B cell (primary cell): ENCODE data around the gene MCM10. TPM values are rescaled to one million over a fixed set of nuclear protein-coding genes. Genes with fewer than 3 reads are reported as not detected.

Source experiments
- ATAC-seq: fragments of 200-7000 bp; cut with Tn5 transposase; one replicate; pipeline ENCODE4 v1.10.0; 2021; ENCODE audit warnings: low read depth, mild to moderate bottlenecking, moderate number of reproducible peaks, moderate library complexity
- CTCF ChIA-PET: fragments of 350-600 bp; sonication (Branson Sonifier 250); formaldehyde crosslinking; loops from one replicate; lab custom pipeline; 2021; ENCODE audit warnings: antibody characterized with exemption, inconsistent platforms; lab: Charles Lee
- POLR2A ChIA-PET: fragments of 350-600 bp; sonication (Branson Sonifier 250); formaldehyde crosslinking; loops from one replicate; lab custom pipeline; 2021; ENCODE audit warnings: antibody characterized with exemption; lab: Charles Lee
- DNase-seq: peaks from one replicate; pipeline ENCODE4 v3.0.0; 2013
- H2AFZ ChIP-seq: 2 replicates; pipeline ENCODE4 v1.6.1; 2012; ENCODE audit warnings: mild to moderate bottlenecking, low read depth, low read length; ENCODE audit not compliant: insufficient read depth, poor library complexity, severe bottlenecking
- H3K27ac ChIP-seq, 2 donors: 1 replicate in 1 of 2; 2 replicates in 1 of 2; pipeline ENCODE4 v1.5.1; 2012 to 2013; ENCODE audit warnings: low read length in 2 of 2, mild to moderate bottlenecking in 2 of 2, moderate library complexity in 1 of 2
- H3K27me3 ChIP-seq, 4 experiments: fragments of 200-600 bp in 1 of 4; sonication (generic) in 1 of 4; replicated peaks in 1 of 4; 1 replicate in 2 of 4; 2 replicates in 2 of 4; pipeline versions ENCODE4 v1.6.1 to v1.7.0; 2013 to 2016; ENCODE audit warnings: low read length in 3 of 4, mild to moderate bottlenecking in 2 of 4, mixed read lengths in 1 of 4, moderate library complexity in 1 of 4; ENCODE audit not compliant: insufficient read depth in 4 of 4, control insufficient read depth in 3 of 4; ENCODE audit errors: control extremely low read depth in 1 of 4
- H3K36me3 ChIP-seq, 2 experiments: replicated peaks in 1 of 2; 1 replicate in 1 of 2; 2 replicates in 1 of 2; pipeline versions ENCODE4 v1.6.1 to v1.7.1; 2013; ENCODE audit warnings: low read length in 1 of 2; ENCODE audit not compliant: insufficient read depth in 2 of 2, control insufficient read depth in 1 of 2; ENCODE audit errors: control extremely low read depth in 1 of 2, extremely low read depth in 1 of 2
- H3K4me1 ChIP-seq, 2 donors: fragments of 200-600 bp in 1 of 2; sonication (generic) in 1 of 2; 1 replicate in 1 of 2; 2 replicates in 1 of 2; pipeline versions ENCODE4 v1.5.1 to v1.6.1; 2013 to 2017; ENCODE audit warnings: low read length in 2 of 2; ENCODE audit not compliant: control insufficient read depth in 2 of 2, insufficient read depth in 2 of 2
- H3K4me2 ChIP-seq: replicated peaks from 2 replicates; pipeline ENCODE3; 2012; ENCODE audit warnings: mild to moderate bottlenecking, low read depth, low read length; ENCODE audit not compliant: poor library complexity, severe bottlenecking
- H3K4me3 ChIP-seq, 5 experiments: fragments of 200-600 bp in 1 of 5; sonication (generic) in 1 of 5; 1 replicate in 3 of 5; 2 replicates in 2 of 5; pipeline versions ENCODE4 v1.5.1 to v1.7.0; 2011 to 2016; ENCODE audit warnings: low read length in 4 of 5, mild to moderate bottlenecking in 4 of 5, low read depth in 2 of 5, control low read depth in 1 of 5, moderate library complexity in 1 of 5; ENCODE audit not compliant: insufficient read depth in 1 of 5; ENCODE audit errors: control extremely low read depth in 1 of 5, extremely low read depth in 1 of 5
- H3K79me2 ChIP-seq: fragments of 200-600 bp; sonication (generic); one replicate; pipeline ENCODE4 v1.6.0; 2016; ENCODE audit warnings: low read length; ENCODE audit not compliant: control insufficient read depth, insufficient read depth
- H3K9ac ChIP-seq: fragments of 200-600 bp; sonication (generic); 2 replicates; pipeline ENCODE4 v1.6.1; 2017; ENCODE audit warnings: mild to moderate bottlenecking, low read length, moderate library complexity
- H3K9me3 ChIP-seq, 3 donors: one replicate each; pipeline versions ENCODE4 v1.6.1 to v1.7.1; 2013; ENCODE audit warnings: low read length in 2 of 3; ENCODE audit not compliant: control insufficient read depth in 2 of 3, insufficient read depth in 1 of 3; ENCODE audit errors: control extremely low read depth in 1 of 3
- H4K20me1 ChIP-seq: 2 replicates; pipeline ENCODE4 v1.6.0; 2012; ENCODE audit warnings: mild to moderate bottlenecking, low read length; ENCODE audit not compliant: insufficient read depth, control insufficient read depth, poor library complexity, severe bottlenecking
- H3K27ac Mint-ChIP-seq: one replicate; pipeline ENCODE4 v1.8.0; 2021; ENCODE audit warnings: mixed read lengths
- H3K27me3 Mint-ChIP-seq: one replicate; pipeline ENCODE4 v1.8.0; 2021; ENCODE audit warnings: mixed read lengths
- H3K4me1 Mint-ChIP-seq: one replicate; pipeline ENCODE4 v1.8.0; 2021; ENCODE audit warnings: mixed read lengths
- H3K4me3 Mint-ChIP-seq: one replicate; pipeline ENCODE4 v1.8.0; 2021; ENCODE audit warnings: mixed read lengths
- H3K9me3 Mint-ChIP-seq: one replicate; pipeline ENCODE4 v1.8.0; 2022; ENCODE audit warnings: mixed read lengths; ENCODE audit not compliant: insufficient read depth
- CTCF ChIP-seq: fragments of 200-600 bp; IDR thresholded peaks from one replicate; pipeline ENCODE4 v1.8.0; 2022; ENCODE audit warnings: antibody characterized with exemption, mild to moderate bottlenecking
- EZH2 ChIP-seq: IDR thresholded peaks from 2 replicates; pipeline ENCODE4 v1.6.1; 2012; ENCODE audit warnings: borderline replicate concordance, low read depth, mild to moderate bottlenecking, moderate library complexity, low read length; ENCODE audit not compliant: insufficient read depth, poor library complexity, severe bottlenecking
- WGBS: methylation state at CpG from one replicate; pipeline ENCODE4 v1.1.5; 2013; ENCODE audit warnings: missing lambda C conversion rate; ENCODE audit not compliant: insufficient coverage; 5-methylcytosine and 5-hydroxymethylcytosine counted together
- intact Hi-C: fragments of 100-400 bp; cut with micrococcal nuclease; formaldehyde crosslinking; loops from one replicate; pipeline ENCODE4 v1.10.0; 2022
- polyA plus RNA-seq: library from polyadenylated mRNA; depleted of rRNA; stranded (reverse); fragments of >200 nt; gene quantifications from 2 replicates; pipeline ENCODE4 v1.2.3, GENCODE V29; 2012
- total RNA-seq, 2 donors: library from RNA; stranded (reverse); fragments of 120-200 nt in 1 of 2; gene quantifications; 1 replicate in 1 of 2; 2 replicates in 1 of 2; pipeline versions ENCODE4 v1.2.3 to v1.2.4, GENCODE V29; 2013 to 2022

The MCM10 gene
- total and polyA plus RNA-seq, 2 donors (not counting 1 experiment from before 2014, with no cell fraction given), result 0.42 to 0.88 TPM

DNA sequence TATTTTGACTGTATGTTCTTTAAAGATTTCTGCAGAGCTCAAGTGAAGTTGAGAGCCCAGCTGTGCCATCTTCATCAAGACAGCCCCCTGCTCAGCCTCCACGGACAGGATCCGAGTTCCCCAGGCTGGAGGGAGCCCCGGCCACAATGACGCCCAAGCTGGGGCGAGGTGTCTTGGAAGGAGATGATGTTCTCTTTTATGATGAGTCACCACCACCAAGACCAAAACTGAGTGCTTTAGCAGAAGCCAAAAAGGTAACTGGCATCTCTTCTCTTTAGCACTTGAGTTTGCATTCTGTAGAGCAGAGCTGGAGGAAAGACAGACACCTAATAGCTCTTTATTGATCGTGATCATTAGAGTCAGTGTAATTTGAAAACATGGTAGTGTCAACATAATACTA lies 33.7 kb downstream of the MCM10 start:
- Histone ChIP-seq H3K36me3 (no peaks in the 10 kb centered on the region), H3K27ac (no peak overlapping the region), H3K4me3 (no peak overlapping the region), H4K20me1 (no peaks in the 10 kb centered on the region), H3K9me3 (no peaks in the 10 kb centered on the region), H3K4me1 (no peaks in the 10 kb centered on the region), H3K4me2 (no peak overlapping the region), H2AFZ (no peak overlapping the region), H3K9ac (no peak overlapping the region), H3K27me3 (no peaks in the 10 kb centered on the region), H3K79me2 (no peaks in the 10 kb centered on the region)
- no peak for TF ChIP-seq CTCF
- no peak for TF ChIP-seq EZH2
- Mint-ChIP-seq H3K9me3 (no peaks in the 10 kb centered on the region), H3K4me3 (no peak overlapping the region), H3K27ac (no peak overlapping the region), H3K27me3 (no peaks in the 10 kb centered on the region), H3K4me1 (no peaks in the 10 kb centered on the region)
- 100% methylated on average over 4 of the region's 6 CpGs for WGBS
- no peak for ATAC-seq
- ChIA-PET POLR2A (no interaction called here), CTCF (interaction anchor here (1.6 kb wide), 1 partner anchor 11 kb away, joined by 3 read pairs; no protein-coding TSS in a partner anchor)
- no peak for DNase-seq
- intact Hi-C loops, result no loop called here

- Histone ChIP-seq H4K20me1 (no peaks in the 10 kb centered on the region), H3K36me3 (no peaks in the 10 kb centered on the region), H3K4me2 (no peak overlapping the region), H2AFZ (no peak overlapping the region), H3K9me3 (no peaks in the 10 kb centered on the region), H3K9ac (no peak overlapping the region), H3K4me1 (no peaks in the 10 kb centered on the region), H3K79me2 (no peaks in the 10 kb centered on the region), H3K4me3 (no peak overlapping the region), H3K27me3 (no peaks in the 10 kb centered on the region), H3K27ac (no peak overlapping the region)
- CTCF ChIA-PET, result no interaction called here
- no peak for TF ChIP-seq CTCF
- no peak for TF ChIP-seq EZH2
- H3K4me3 Mint-ChIP-seq, result no peak overlapping the region
- H3K9me3 Mint-ChIP-seq, result no peaks in the 10 kb centered on the region
- intact Hi-C loops, result no loop called here
- POLR2A ChIA-PET, result no interaction called here
- H3K27me3 Mint-ChIP-seq, result no peaks in the 10 kb centered on the region
- H3K4me1 Mint-ChIP-seq, result no peaks in the 10 kb centered on the region
- H3K27ac Mint-ChIP-seq, result no peak overlapping the region
- ATAC-seq (no peak), DNase-seq (no peak)
- 98% methylated on average over 4 of the region's 6 CpGs for WGBS
These were observed 39.8 kb downstream of the MCM10 start for GRCh38 chr10:13201132-13201531.
